OCI-LY3 (cell line): ENCODE data around the gene WNT9A.

ENCODE experiments used
- EZH2phosphoT487 ChIP-seq: fragments of 200-600 bp; shearing (Covaris generic); IDR thresholded peaks from 2 replicates; pipeline ENCODE4 v1.6.1; 2018; ENCODE audit warnings: antibody characterized with exemption, mixed run types, low read depth
- TF ChIP-seq, protein P1 (sequence below): fragments of 200-600, 300-600 bp; sonication (generic); IDR thresholded peaks from 2 replicates; pipeline ENCODE4 v1.5.1; 2014; ENCODE audit warnings: antibody characterized with exemption, low read length, low read depth

DNA sequence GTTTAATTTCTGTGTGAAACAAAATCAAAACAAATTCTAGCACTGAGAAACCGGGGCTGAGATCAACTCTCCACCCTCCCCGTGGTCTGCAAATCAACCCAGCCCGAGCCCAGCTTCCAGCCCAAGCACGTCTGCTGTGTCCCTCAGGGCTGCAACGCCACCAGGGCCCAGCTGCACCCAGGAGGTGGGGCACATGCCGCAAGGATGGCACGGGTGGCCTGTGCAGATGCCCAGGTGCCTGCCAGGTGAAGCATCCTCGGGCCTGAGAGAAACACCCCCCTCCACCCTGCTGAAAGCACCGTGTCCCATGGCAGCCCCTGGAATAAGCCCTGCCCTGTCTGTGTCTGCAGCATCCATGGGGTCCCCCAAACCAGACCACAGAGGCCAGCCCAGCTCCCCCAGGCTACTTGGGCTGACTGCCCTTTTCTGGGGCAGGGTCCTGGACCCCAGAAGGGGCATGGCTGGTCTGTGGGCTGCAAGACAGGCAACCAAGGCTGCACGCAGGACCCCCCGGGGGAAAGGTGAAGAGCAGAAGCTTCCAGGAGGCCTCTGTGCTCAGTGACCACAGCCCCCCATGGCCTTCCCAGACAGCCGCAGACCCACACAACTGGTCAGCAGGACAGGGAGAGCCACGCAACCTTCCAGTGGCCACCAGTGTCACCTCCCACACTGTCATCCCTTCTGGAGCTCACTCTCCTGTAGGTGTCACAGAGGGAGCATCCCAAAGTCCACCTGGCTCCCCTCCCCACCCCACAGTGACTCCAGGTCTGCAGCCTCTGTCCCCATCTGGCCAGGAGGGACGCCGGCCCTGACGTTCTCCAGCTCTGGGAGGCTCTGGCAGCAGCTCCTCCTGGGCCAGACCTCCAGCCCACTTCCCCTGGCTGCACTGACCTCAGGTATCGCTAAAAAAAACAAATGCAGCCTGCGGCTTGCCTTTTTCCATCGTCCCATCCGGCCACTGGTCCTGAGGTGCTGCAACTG lies 7.7 kb downstream of the WNT9A start:
- TF ChIP-seq, protein P1, sequence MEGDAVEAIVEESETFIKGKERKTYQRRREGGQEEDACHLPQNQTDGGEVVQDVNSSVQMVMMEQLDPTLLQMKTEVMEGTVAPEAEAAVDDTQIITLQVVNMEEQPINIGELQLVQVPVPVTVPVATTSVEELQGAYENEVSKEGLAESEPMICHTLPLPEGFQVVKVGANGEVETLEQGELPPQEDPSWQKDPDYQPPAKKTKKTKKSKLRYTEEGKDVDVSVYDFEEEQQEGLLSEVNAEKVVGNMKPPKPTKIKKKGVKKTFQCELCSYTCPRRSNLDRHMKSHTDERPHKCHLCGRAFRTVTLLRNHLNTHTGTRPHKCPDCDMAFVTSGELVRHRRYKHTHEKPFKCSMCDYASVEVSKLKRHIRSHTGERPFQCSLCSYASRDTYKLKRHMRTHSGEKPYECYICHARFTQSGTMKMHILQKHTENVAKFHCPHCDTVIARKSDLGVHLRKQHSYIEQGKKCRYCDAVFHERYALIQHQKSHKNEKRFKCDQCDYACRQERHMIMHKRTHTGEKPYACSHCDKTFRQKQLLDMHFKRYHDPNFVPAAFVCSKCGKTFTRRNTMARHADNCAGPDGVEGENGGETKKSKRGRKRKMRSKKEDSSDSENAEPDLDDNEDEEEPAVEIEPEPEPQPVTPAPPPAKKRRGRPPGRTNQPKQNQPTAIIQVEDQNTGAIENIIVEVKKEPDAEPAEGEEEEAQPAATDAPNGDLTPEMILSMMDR = no peak
- no peak for TF ChIP-seq EZH2phosphoT487
